WTC11 (cell line): ENCODE results near the gene ACSBG1. TPM values are rescaled to one million over a fixed set of nuclear protein-coding genes. Genes with fewer than 3 reads are reported as not detected.

Experiments used
- ATAC-seq: fragments of 200-7000 bp; cut with Tn5 transposase; 2 replicates; pipeline ENCODE4 v1.10.0; 2021; ENCODE audit warnings: mild to moderate bottlenecking, moderate library complexity
- CTCF ChIA-PET: fragments of 300-600 bp; sonication (Branson Sonifier 250); formaldehyde crosslinking; loops from one replicate; lab custom pipeline; 2021; ENCODE audit warnings: antibody characterized with exemption; lab: Charles Lee
- POLR2A ChIA-PET: fragments of 350-600 bp; sonication (Branson Sonifier 250); formaldehyde crosslinking; loops from one replicate; lab custom pipeline; 2021; ENCODE audit warnings: antibody characterized with exemption; lab: Charles Lee
- DNase-seq: peaks from one replicate; pipeline ENCODE4 v3.0.0; 2021; ENCODE audit warnings: low spot score
- H3K27ac Mint-ChIP-seq: 2 replicates; pipeline ENCODE4 v1.8.0; 2021; ENCODE audit warnings: mixed read lengths
- H3K27me3 Mint-ChIP-seq: 2 replicates; pipeline ENCODE4 v1.8.0; 2021; ENCODE audit warnings: low read depth, mild to moderate bottlenecking, moderate library complexity, mixed read lengths
- H3K36me3 Mint-ChIP-seq: 2 replicates; pipeline ENCODE4 v1.8.0; 2021; ENCODE audit warnings: mixed read lengths
- H3K4me1 Mint-ChIP-seq: 2 replicates; pipeline ENCODE4 v1.8.0; 2022; ENCODE audit warnings: mixed read lengths
- H3K4me3 Mint-ChIP-seq: 2 replicates; pipeline ENCODE4 v1.8.0; 2021; ENCODE audit warnings: mild to moderate bottlenecking, moderate library complexity, mixed read lengths
- H3K9me3 Mint-ChIP-seq: 2 replicates; pipeline ENCODE4 v1.8.0; 2021; ENCODE audit warnings: mixed read lengths
- ATF1 ChIP-seq: sonication (generic); formaldehyde crosslinking; IDR thresholded peaks from 2 replicates; pipeline ENCODE4 v1.8.1; 2023; ENCODE audit warnings: mild to moderate bottlenecking, moderate library complexity, missing genetic modification reagents
- ELF4 ChIP-seq: sonication (generic); formaldehyde crosslinking; IDR thresholded peaks from 2 replicates; pipeline ENCODE4 v1.8.1; 2022; ENCODE audit warnings: low read depth, mild to moderate bottlenecking, moderate library complexity, missing genetic modification reagents
- GTF2I ChIP-seq: fragments of 250-450 bp; sonication (Bioruptor Pico); conservative IDR thresholded peaks from 2 replicates; pipeline ENCODE4 v1.4.0; 2021; ENCODE audit warnings: mild to moderate bottlenecking
- JUN ChIP-seq: sonication (generic); formaldehyde crosslinking; IDR thresholded peaks from 2 replicates; pipeline ENCODE4 v1.8.0; 2023; ENCODE audit warnings: mild to moderate bottlenecking, missing genetic modification reagents
- KAT7 ChIP-seq: sonication (generic); formaldehyde crosslinking; IDR thresholded peaks from 2 replicates; pipeline ENCODE4 v1.8.1; 2023; ENCODE audit warnings: missing genetic modification reagents, mild to moderate bottlenecking, borderline replicate concordance
- NFYB ChIP-seq: sonication (generic); formaldehyde crosslinking; conservative IDR thresholded peaks from 2 replicates; pipeline ENCODE4 v1.8.0; 2022; ENCODE audit warnings: low read depth, missing genetic modification reagents
- ZNF317 ChIP-seq: sonication (generic); formaldehyde crosslinking; IDR thresholded peaks from 2 replicates; pipeline ENCODE4 v1.8.1; 2023; ENCODE audit warnings: low read depth, mild to moderate bottlenecking, moderate library complexity, missing genetic modification reagents, borderline replicate concordance
- ZNF416 ChIP-seq: fragments of 250-450 bp; sonication (Bioruptor Pico); IDR thresholded peaks from 2 replicates; pipeline ENCODE4 v1.9.0; 2021; ENCODE audit warnings: mild to moderate bottlenecking, inconsistent platforms
- total RNA-seq: library from RNA; stranded (reverse); gene quantifications from 3 replicates; pipeline ENCODE4 v1.2.3, GENCODE V29; 2021
- TF ChIP-seq, protein P1 (sequence below): sonication (generic); formaldehyde crosslinking; IDR thresholded peaks from 2 replicates; pipeline ENCODE4 v1.8.0; 2023; ENCODE audit warnings: mild to moderate bottlenecking, missing genetic modification reagents
- TF ChIP-seq, protein P2 (sequence below): sonication (generic); formaldehyde crosslinking; IDR thresholded peaks from 2 replicates; pipeline ENCODE4 v1.8.0; 2022; ENCODE audit warnings: mild to moderate bottlenecking, missing genetic modification reagents
- TF ChIP-seq, protein P3 (sequence below): fragments of 250-450 bp; sonication (Bioruptor Pico); IDR thresholded peaks from 2 replicates; pipeline ENCODE4 v1.9.0; 2021; ENCODE audit warnings: moderate library complexity, mild to moderate bottlenecking, inconsistent platforms, borderline replicate concordance
- TF ChIP-seq, protein P4 (sequence below): fragments of 250-450 bp; sonication (Bioruptor Pico); IDR thresholded peaks from 2 replicates; pipeline ENCODE4 v2.1.2; 2022; ENCODE audit warnings: mild to moderate bottlenecking, moderate library complexity
- TF ChIP-seq, protein P5 (sequence below): sonication (generic); formaldehyde crosslinking; IDR thresholded peaks from 2 replicates; pipeline ENCODE4 v1.8.0; 2023; ENCODE audit warnings: missing genetic modification reagents, mild to moderate bottlenecking, borderline replicate concordance

ACSBG1 gene
- total RNA-seq, 1 experiment from 2014 or later, result 5.8 TPM

DNA sequence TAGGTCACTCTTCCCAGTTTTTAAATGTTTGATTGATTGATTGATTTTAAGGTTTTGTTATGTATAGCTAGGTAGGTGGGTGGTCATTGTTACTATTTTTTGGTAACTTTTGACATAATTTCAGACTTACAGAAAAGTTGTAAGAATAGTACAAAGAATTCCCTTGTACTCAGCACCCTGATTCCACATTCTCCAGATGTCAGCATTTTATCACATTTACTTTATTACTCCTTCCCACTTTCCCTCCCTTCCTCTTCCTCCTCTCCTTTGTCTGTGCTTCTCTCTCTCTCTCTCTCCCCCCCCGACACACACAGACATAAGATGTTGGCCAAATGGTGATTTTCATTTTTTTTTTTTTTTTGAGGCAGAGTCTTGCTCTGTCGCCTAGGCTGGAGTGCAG lies 70.4 kb downstream of the ACSBG1 start:
- H3K36me3 Mint-ChIP-seq, result peaks cover 41% of the 10 kb centered on the region
- no peaks in the 10 kb centered on the region for H3K27me3 Mint-ChIP-seq
- ChIA-PET CTCF (no interaction called here), POLR2A (no interaction called here)
- no peak overlapping the region for H3K4me3 Mint-ChIP-seq
- no peak for DNase-seq
- H3K9me3 Mint-ChIP-seq, result no peaks in the 10 kb centered on the region
- TF ChIP-seq JUN (CRISPR knock-in tag), result no peak
- TF ChIP-seq KAT7 (CRISPR knock-in tag), result no peak
- TF ChIP-seq, protein P1, sequence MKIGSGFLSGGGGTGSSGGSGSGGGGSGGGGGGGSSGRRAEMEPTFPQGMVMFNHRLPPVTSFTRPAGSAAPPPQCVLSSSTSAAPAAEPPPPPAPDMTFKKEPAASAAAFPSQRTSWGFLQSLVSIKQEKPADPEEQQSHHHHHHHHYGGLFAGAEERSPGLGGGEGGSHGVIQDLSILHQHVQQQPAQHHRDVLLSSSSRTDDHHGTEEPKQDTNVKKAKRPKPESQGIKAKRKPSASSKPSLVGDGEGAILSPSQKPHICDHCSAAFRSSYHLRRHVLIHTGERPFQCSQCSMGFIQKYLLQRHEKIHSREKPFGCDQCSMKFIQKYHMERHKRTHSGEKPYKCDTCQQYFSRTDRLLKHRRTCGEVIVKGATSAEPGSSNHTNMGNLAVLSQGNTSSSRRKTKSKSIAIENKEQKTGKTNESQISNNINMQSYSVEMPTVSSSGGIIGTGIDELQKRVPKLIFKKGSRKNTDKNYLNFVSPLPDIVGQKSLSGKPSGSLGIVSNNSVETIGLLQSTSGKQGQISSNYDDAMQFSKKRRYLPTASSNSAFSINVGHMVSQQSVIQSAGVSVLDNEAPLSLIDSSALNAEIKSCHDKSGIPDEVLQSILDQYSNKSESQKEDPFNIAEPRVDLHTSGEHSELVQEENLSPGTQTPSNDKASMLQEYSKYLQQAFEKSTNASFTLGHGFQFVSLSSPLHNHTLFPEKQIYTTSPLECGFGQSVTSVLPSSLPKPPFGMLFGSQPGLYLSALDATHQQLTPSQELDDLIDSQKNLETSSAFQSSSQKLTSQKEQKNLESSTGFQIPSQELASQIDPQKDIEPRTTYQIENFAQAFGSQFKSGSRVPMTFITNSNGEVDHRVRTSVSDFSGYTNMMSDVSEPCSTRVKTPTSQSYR (CRISPR knock-in tag), result no peak
- TF ChIP-seq, protein P2, sequence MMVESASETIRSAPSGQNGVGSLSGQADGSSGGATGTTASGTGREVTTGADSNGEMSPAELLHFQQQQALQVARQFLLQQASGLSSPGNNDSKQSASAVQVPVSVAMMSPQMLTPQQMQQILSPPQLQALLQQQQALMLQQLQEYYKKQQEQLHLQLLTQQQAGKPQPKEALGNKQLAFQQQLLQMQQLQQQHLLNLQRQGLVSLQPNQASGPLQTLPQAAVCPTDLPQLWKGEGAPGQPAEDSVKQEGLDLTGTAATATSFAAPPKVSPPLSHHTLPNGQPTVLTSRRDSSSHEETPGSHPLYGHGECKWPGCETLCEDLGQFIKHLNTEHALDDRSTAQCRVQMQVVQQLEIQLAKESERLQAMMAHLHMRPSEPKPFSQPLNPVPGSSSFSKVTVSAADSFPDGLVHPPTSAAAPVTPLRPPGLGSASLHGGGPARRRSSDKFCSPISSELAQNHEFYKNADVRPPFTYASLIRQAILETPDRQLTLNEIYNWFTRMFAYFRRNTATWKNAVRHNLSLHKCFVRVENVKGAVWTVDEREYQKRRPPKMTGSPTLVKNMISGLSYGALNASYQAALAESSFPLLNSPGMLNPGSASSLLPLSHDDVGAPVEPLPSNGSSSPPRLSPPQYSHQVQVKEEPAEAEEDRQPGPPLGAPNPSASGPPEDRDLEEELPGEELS (CRISPR knock-in tag), result no peak
- TF ChIP-seq ZNF317 (CRISPR knock-in tag), result no peak
- no peak for TF ChIP-seq GTF2I (CRISPR knock-in tag)
- no peak for TF ChIP-seq NFYB (CRISPR knock-in tag)
- TF ChIP-seq, protein P3, sequence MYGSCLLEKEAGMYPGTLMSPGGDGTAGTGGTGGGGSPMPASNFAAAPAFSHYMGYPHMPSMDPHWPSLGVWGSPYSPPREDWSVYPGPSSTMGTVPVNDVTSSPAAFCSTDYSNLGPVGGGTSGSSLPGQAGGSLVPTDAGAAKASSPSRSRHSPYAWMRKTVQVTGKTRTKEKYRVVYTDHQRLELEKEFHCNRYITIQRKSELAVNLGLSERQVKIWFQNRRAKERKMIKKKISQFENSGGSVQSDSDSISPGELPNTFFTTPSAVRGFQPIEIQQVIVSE, result no peak
- TF ChIP-seq, protein P4, sequence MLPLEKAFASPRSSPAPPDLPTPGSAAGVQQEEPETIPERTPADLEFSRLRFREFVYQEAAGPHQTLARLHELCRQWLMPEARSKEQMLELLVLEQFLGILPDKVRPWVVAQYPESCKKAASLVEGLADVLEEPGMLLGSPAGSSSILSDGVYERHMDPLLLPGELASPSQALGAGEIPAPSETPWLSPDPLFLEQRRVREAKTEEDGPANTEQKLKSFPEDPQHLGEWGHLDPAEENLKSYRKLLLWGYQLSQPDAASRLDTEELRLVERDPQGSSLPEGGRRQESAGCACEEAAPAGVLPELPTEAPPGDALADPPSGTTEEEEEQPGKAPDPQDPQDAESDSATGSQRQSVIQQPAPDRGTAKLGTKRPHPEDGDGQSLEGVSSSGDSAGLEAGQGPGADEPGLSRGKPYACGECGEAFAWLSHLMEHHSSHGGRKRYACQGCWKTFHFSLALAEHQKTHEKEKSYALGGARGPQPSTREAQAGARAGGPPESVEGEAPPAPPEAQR (CRISPR knock-in tag), result no peak
- TF ChIP-seq ZNF416 (CRISPR knock-in tag), result no peak
- H3K4me1 Mint-ChIP-seq, result no peaks in the 10 kb centered on the region
- no peak overlapping the region for H3K27ac Mint-ChIP-seq
- ATAC-seq, result no peak

DNA sequence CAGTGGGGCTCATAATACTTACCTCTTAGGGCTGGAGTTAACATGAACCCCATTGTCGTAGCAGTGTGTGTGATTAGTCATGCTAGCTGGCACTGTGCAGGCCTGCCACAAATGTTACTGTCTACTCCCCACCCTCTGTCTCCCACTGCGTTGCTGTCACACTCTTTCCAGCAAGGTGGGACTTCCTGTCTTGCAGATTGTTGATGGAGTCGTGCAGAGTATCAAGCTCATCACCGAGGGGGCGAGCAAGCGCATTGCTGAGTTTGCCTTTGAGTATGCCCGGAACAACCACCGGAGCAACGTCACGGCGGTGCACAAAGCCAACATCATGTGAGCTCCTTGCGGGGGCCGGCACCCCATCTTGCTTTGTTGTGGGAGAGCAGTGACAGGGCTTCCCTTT lies 72.3 kb downstream of the ACSBG1 start:
- TF ChIP-seq ATF1 (CRISPR knock-in tag) (no peak), ELF4 (CRISPR knock-in tag) (no peak)
- TF ChIP-seq, protein P5, sequence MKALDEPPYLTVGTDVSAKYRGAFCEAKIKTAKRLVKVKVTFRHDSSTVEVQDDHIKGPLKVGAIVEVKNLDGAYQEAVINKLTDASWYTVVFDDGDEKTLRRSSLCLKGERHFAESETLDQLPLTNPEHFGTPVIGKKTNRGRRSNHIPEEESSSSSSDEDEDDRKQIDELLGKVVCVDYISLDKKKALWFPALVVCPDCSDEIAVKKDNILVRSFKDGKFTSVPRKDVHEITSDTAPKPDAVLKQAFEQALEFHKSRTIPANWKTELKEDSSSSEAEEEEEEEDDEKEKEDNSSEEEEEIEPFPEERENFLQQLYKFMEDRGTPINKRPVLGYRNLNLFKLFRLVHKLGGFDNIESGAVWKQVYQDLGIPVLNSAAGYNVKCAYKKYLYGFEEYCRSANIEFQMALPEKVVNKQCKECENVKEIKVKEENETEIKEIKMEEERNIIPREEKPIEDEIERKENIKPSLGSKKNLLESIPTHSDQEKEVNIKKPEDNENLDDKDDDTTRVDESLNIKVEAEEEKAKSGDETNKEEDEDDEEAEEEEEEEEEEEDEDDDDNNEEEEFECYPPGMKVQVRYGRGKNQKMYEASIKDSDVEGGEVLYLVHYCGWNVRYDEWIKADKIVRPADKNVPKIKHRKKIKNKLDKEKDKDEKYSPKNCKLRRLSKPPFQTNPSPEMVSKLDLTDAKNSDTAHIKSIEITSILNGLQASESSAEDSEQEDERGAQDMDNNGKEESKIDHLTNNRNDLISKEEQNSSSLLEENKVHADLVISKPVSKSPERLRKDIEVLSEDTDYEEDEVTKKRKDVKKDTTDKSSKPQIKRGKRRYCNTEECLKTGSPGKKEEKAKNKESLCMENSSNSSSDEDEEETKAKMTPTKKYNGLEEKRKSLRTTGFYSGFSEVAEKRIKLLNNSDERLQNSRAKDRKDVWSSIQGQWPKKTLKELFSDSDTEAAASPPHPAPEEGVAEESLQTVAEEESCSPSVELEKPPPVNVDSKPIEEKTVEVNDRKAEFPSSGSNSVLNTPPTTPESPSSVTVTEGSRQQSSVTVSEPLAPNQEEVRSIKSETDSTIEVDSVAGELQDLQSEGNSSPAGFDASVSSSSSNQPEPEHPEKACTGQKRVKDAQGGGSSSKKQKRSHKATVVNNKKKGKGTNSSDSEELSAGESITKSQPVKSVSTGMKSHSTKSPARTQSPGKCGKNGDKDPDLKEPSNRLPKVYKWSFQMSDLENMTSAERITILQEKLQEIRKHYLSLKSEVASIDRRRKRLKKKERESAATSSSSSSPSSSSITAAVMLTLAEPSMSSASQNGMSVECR, result no peak
- TF ChIP-seq, all 79 proteins: peak for 0
- ChIA-PET CTCF (interaction anchor here (0.7 kb wide), 1 partner anchor 22 kb away, joined by 3 read pairs; no protein-coding TSS in a partner anchor), POLR2A (interaction anchor here (0.7 kb wide), 1 partner anchor 132 kb away, joined by 3 read pairs; no protein-coding TSS in a partner anchor)
- no peak overlapping the region for H3K27ac Mint-ChIP-seq
- peaks cover 11% of the 10 kb centered on the region for H3K4me1 Mint-ChIP-seq
- peaks cover 28% of the 10 kb centered on the region for H3K36me3 Mint-ChIP-seq
- H3K4me3 Mint-ChIP-seq, result no peak overlapping the region
- no peaks in the 10 kb centered on the region for H3K27me3 Mint-ChIP-seq
- DNase-seq (no peak), ATAC-seq (no peak)
- no peaks in the 10 kb centered on the region for H3K9me3 Mint-ChIP-seq
